HG03571 (cell line): ENCODE data around the gene LTK.
A peak's percentile ranks its signal among the peaks of the same experiment; 100 is the strongest.

Experiments used
- ATAC-seq: cut with Tn5 transposase; IDR thresholded peaks from one replicate; pipeline ENCODE4 v1.9.1; 2021; ENCODE audit not compliant: unreplicated experiment

Gene LTK

GRCh38 chr15:41513506-41514227, at the start of gene LTK:
Gene LTK (minus strand): TSS chr15:41513827. CDS start chr15:41513709, 118 bp downstream.
- ATAC-seq = no peak

DNA sequence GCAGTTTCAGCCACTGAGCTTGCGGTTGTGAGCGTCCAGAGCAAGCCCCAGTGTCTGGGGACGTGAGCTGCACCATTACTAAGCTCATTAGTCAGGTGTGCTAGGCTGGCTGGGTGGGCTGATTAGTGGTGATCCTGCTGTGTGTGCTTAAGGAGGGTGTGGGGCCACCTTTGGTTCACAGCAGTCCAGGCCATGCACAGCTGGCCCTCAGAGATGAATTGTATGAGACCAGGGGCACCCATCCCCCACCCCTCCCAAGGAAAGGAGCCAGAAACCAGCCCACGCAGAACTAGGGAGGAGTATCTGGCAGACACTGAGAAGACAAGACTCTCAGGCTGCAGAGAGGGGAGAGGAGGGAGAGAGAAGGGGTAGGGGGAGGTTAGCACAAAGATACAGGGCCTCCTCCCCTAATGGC, 49.2 kb upstream of the LTK start:
- no peak for ATAC-seq

- ATAC-seq = no peak
Observed at GRCh38 chr15:41562244-41562643, 48.6 kb upstream of the LTK start.

- ATAC-seq = no peak
Observed at GRCh38 chr15:41561777-41562145, 48.1 kb upstream of the LTK start.

GRCh38 chr15:41561104-41561776, 47.6 kb upstream of the LTK start:
- ATAC-seq = no peak

DNA sequence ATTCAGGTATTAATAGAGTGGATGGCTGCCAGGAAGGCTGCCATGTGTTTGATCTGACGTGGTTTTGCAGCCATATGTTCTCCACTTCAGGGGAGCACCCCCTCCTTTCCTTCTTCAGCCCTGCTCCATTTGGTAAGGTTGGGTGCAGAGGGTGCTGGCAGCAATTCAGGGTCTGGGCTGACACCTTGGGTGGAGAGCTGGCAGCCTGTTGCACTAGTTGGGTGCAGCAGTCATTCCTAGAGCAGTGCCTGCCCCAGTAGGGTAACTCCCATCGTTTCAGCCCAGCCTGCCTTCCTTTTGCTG, 46.9 kb upstream of the LTK start:
- no peak for ATAC-seq

DNA sequence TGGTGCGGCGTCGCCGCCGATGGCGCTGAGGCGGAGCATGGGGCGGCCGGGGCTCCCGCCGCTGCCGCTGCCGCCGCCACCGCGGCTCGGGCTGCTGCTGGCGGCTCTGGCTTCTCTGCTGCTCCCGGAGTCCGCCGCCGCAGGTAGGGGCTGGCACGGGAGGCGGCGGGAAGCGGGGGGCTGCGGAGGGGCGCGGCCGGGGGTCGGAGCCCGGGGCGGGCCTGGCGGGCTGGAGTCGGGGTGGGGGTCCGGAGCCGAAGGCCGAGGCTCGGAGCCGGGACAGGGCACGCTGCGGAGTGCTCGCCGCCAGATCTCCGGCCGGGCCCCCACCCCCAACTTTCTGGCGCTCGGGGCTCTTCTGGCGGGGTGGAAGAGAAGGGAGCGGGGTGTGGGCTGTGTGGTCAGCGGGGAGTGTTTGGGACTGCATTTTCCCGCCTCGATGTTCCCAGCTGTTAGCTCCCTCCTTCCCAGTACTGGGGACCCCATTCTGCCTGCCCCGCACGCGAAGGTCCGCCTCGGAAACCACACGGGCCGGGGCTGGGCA, 45.7 kb upstream of the LTK start:
- no peak for ATAC-seq

- ATAC-seq = no peak
Observed at GRCh38 chr15:41558400-41559238, 45.0 kb upstream of the LTK start, which contains the start of gene TYRO3. Gene TYRO3 (plus strand): TSS chr15:41559212. CDS start chr15:41559258, 46 bp downstream.

- peak; percentile 46 for ATAC-seq
Observed at GRCh38 chr15:41557673-41558399, 44.2 kb upstream of the LTK start.

- no peak for ATAC-seq
Observed at GRCh38 chr15:41556677-41557076, 43.0 kb upstream of the LTK start.

- ATAC-seq = no peak
Observed at GRCh38 chr15:41554915-41555314, 41.3 kb upstream of the LTK start.

DNA sequence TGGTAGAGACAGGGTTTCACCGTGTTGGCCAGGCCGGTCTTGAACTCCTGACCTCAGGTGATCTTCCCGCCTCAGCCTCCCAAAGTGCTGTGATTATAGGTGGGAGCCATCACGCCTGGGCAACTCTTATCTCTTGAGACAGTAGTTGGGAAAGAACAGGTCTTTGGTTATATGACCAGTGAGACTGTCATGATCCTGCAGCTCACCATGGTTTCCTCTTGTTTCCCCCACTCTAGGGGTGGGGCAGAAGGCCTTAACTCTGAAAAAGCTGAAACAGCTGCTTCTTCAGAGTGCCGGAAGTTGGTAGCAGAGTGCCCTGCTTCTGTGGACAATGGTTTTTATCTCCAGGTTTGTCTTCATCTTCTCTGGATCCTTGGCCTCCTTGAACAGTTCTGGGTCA, 40.7 kb upstream of the LTK start:
- no peak for ATAC-seq

DNA sequence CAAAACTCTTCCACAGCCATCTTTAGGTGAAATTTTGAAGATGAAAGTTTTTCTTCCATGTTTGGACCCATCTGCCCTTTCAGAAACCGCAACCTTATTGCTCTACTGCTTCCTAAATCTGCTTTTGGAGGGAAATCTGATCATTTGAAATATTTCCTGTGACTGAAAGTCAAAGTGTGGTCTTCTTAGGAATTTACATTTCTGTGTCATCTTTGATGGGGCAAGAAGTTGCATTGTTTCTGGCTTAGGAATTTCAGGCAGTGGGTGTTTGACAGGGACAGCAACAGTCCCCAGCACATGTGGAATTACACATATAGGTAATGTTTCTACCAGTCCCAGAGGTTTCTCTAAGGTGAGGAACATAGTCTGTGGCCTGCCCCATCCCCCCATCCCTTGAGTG, 40.1 kb upstream of the LTK start:
- no peak for ATAC-seq

GRCh38 chr15:41550066-41550775, 36.6 kb upstream of the LTK start:
- no peak for ATAC-seq

DNA sequence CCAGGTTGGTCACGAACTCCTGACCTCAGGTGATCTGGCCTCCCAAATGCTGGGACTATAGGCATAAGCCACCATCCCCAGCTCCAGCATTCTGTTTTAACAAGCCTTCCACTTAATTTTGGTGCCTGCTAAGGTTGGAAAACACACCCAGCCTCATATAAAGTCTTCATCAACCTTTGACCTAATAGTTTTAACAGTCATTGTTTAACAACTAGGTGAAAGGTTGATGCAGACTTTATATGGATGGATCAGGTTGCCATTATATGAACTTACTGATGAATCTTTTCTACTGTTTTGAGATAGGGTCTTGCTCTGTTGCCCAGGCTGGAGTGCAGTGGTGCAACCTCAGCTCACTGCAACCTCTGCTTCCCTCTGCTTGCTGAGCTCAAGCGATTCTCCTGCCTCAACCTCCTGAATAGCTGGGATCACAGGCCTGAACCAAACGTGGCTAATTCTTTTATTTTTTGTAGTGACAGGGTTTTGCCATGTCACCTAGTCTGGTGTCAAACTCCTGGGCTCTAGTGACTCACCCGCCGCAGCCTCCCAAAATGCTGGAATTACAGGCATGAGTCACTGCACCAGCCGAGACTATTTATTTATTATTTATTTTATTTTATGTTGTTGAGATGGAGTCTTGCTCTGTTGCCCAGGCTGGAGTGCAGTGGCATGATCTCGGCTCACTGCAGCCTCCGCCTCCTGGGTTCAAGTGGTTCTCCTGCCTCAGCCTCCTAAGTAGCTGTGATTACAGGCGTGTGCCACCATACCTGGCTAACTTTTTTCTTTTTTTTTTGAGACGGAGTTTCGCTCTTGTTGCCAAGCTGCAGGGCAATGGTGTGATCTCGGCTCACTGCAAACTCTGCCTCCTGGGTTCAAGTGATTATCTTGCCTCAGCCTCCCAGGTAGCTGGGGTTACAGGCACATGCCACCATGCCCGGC, 33.5 kb upstream of the LTK start:
- ATAC-seq = no peak

GRCh38 chr15:41545218-41545617, 31.6 kb upstream of the LTK start:
- ATAC-seq = no peak

DNA sequence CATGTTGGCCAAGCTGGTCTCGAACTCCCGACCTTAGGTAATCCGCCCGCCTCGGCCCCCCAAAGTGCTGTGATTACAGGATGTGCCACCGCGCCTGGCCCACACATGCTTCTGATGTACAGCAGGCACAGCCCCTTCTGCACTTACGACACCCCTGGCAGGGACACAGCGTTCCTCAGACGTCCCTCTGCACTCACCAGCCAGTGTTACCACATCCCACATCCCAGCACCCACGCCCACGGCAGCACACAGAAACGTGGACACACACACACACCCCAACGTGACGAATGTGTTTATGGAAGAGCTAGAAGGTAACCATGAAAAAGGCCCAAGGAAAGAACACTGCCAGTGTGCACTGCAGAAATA, 31.0 kb upstream of the LTK start:
- no peak for ATAC-seq

DNA sequence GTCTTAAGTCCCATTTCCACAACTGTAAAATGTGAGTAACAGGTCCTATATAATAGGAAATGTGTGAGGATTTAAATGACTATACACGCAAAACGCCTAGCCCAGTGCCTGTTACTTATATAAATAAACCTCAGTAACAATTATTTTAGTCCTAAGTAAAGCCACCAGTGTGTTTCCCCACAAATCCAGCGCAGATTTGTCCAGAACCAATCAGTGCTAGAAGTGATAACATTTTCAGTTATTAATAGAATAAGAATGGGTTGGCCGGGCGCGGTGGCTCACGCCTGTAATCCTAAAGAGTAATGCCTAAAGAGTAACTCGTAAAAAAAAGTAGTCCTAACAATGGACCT, 29.9 kb upstream of the LTK start:
- no peak for ATAC-seq

- ATAC-seq = no peak
Observed at GRCh38 chr15:41536866-41537265, 23.2 kb upstream of the LTK start.
